Measurements from ENCODE around the gene KMT5B. TPM values are rescaled to one million over a fixed set of nuclear protein-coding genes. Genes with fewer than 3 reads are reported as not detected.

Gene KMT5B
- total and polyA plus RNA-seq, 10 donors: 12.3 to 52.8 (median 40.6) TPM

DNA sequence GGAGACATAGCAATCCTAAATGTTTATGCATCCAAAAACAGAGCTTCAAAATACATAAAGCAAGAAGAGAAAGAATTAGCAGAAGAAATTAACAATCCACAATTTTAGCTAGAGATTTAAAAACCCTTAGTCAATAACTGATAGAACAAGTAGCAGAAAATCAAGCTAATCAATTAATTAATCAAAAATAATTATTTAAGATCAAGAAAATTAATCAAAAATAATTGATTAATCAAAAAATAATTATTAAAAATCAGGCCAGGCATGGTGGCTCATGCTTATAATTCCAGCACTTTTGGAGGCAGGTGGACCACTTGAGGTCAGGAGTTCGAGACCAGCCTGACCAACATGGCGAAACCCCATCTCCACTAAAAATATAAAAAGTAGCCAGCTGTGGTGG, 29.5 kb upstream of the KMT5B start:
- peaks cover 0 to 13% (median 12%) of the 10 kb centered on the region in 8 donors for H3K9me3 ChIP-seq
- intact Hi-C loops (cut with DNase I; ENCODE audit: low total_unique reads): no loop called here
- TF ChIP-seq POLR2A (IDR thresholded peaks at IDR 0.05): no peak
- TF ChIP-seq CTCF (IDR thresholded peaks at IDR 0.05 in 8 of 11, conservative IDR thresholded peaks at IDR 0.05 in 3 of 11): no peak
- TF ChIP-seq POLR2AphosphoS5 (IDR thresholded peaks at IDR 0.05): no peak
- peaks cover 0 to 11% (median 0%) of the 10 kb centered on the region in 7 donors for H3K27me3 ChIP-seq (replicated peaks in 1 of 7)
- no peak overlapping the region for H3K4me3 ChIP-seq
- 92 to 98% (median 96%) methylated on average over 2 of the region's 2 CpGs for WGBS, 5 donors
- H3K4me1 ChIP-seq: no peaks in the 10 kb centered on the region
- H3K36me3 ChIP-seq: no peaks in the 10 kb centered on the region
- no peak for DNase-seq
- H3K27ac ChIP-seq: no peak overlapping the region

GRCh38 chr11:68231621-68232020, 18.5 kb upstream of the KMT5B start:
- TF ChIP-seq POLR2AphosphoS5 (IDR thresholded peaks at IDR 0.05) (no peak), CTCF (IDR thresholded peaks at IDR 0.05 in 8 of 11, conservative IDR thresholded peaks at IDR 0.05 in 3 of 11) (no peak), POLR2A (IDR thresholded peaks at IDR 0.05) (no peak)
- no peak overlapping the region for H3K4me3 ChIP-seq
- intact Hi-C loops (cut with DNase I; ENCODE audit: low total_unique reads): no loop called here
- H3K9me3 ChIP-seq: peaks cover 6 to 46% (median 34%) of the 10 kb centered on the region in 8 donors
- no peaks in the 10 kb centered on the region for H3K4me1 ChIP-seq
- no peak for DNase-seq
- WGBS, 5 donors: 91 to 92% (median 91%) methylated on average over 7 of the region's 7 CpGs
- no peaks in the 10 kb centered on the region for H3K36me3 ChIP-seq
- H3K27ac ChIP-seq: no peak overlapping the region
- peaks cover 0 to 25% (median 0%) of the 10 kb centered on the region in 7 donors for H3K27me3 ChIP-seq (replicated peaks in 1 of 7)

DNA sequence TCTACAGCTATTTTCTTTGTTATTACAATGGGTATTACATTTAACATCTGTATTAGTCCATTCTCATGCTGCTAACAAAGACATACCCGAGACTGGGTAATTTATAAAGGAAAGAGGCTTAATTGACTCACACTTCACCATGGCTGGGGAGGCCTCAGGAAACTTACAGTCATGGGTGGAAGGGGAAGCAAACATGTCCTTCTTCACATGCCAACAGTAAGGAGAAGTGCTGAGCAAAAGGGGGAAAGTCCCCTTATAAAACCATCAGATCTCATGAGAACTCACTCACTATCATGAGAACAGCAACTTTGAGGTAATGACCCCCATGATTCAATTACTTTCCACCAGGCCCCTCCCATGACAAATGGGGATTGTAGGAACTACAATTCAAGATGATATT, 16.5 kb upstream of the KMT5B start:
- H3K4me3 ChIP-seq: no peak overlapping the region
- 81 to 86% (median 82%) methylated on average over 1 of the region's 1 CpG for WGBS, 5 donors
- H3K4me1 ChIP-seq: no peaks in the 10 kb centered on the region
- H3K9me3 ChIP-seq: peaks cover 6 to 46% (median 34%) of the 10 kb centered on the region in 8 donors
- intact Hi-C loops (cut with DNase I; ENCODE audit: low total_unique reads): no loop called here
- peaks cover 0 to 11% (median 0%) of the 10 kb centered on the region in 7 donors for H3K27me3 ChIP-seq (replicated peaks in 1 of 7)
- H3K36me3 ChIP-seq: no peaks in the 10 kb centered on the region
- TF ChIP-seq CTCF (IDR thresholded peaks at IDR 0.05 in 8 of 11, conservative IDR thresholded peaks at IDR 0.05 in 3 of 11) (no peak), POLR2A (IDR thresholded peaks at IDR 0.05) (no peak), POLR2AphosphoS5 (IDR thresholded peaks at IDR 0.05) (no peak)
- no peak overlapping the region for H3K27ac ChIP-seq
- no peak for DNase-seq

GRCh38 chr11:68226421-68226820, 13.3 kb upstream of the KMT5B start:
- intact Hi-C loops (cut with DNase I; ENCODE audit: low total_unique reads): no loop called here
- Histone ChIP-seq H3K27ac (no peak overlapping the region), H3K36me3 (no peaks in the 10 kb centered on the region), H3K4me1 (no peaks in the 10 kb centered on the region), H3K4me3 (no peak overlapping the region), H3K9me3 (peaks cover 6 to 37% (median 29%) of the 10 kb centered on the region in 8 donors), H3K27me3 (replicated peaks in 1 of 7) (no peaks in the 10 kb centered on the region)
- 82 to 92% (median 86%) methylated on average over 9 of the region's 9 CpGs for WGBS, 5 donors
- DNase-seq: no peak
- TF ChIP-seq POLR2A (IDR thresholded peaks at IDR 0.05): no peak
- no peak for TF ChIP-seq CTCF (IDR thresholded peaks at IDR 0.05 in 8 of 11, conservative IDR thresholded peaks at IDR 0.05 in 3 of 11)
- no peak for TF ChIP-seq POLR2AphosphoS5 (IDR thresholded peaks at IDR 0.05)
